ENCODE results near the gene KNCN. TPM values are rescaled to one million over a fixed set of nuclear protein-coding genes. Genes with fewer than 3 reads are reported as not detected.

KNCN gene
- total RNA-seq, 1 donor from 2014 or later, result not detected

DNA sequence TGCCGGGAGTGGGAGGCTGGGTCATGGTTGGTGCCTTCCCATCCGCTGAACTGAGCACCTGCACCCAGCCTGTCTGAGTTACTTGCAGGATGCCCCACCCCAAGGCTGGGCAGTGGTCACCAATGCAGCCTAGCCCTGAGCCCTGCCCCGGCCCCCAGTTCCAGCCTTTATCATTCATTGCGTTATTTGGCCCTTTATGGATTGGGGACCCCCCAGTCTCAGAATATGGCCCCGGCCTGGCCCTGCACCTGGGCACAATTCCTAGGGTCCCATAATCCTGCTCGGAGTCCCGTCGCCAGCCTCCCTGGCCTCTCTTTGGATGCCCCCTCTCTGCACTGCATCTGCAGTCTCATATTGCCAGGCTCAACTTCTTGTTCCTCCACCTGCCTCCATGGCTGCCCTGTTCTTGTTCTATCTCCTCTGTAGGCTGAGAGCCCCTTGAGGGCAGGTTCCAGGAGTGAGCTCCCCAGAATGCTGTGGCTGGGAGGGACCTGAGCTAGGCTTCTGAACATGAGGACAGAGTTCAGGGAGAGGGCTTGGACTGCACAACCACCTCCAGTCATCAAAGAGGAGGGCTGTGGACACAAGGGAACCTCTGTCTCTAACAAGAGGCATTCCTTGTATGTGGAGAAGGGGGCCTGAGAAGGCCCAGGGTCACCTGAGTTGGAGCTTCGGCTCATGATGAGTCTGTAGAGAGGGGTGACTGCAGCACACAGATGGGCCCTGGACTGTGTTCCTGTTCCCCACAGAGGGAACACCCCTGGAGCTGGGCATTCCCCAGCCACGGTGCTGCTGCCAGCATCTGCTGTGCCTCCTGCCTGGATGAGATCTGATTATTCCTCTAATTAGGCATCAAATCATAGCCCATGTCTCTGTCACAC, 1.1 kb upstream of the KNCN start:
- Histone ChIP-seq H3K4me3 (ENCODE audit: low read depth, low read length) (no peak overlapping the region), H3K27me3 (ENCODE audit: control insufficient read depth, insufficient read depth, low read length) (no peaks in the 10 kb centered on the region), H3K36me3 (ENCODE audit: control insufficient read depth, insufficient read depth, low read length) (no peaks in the 10 kb centered on the region)
- FAIRE-seq, result no peak
- no peak for DNase-seq (ENCODE audit: low read depth)
- TF ChIP-seq, protein P1, sequence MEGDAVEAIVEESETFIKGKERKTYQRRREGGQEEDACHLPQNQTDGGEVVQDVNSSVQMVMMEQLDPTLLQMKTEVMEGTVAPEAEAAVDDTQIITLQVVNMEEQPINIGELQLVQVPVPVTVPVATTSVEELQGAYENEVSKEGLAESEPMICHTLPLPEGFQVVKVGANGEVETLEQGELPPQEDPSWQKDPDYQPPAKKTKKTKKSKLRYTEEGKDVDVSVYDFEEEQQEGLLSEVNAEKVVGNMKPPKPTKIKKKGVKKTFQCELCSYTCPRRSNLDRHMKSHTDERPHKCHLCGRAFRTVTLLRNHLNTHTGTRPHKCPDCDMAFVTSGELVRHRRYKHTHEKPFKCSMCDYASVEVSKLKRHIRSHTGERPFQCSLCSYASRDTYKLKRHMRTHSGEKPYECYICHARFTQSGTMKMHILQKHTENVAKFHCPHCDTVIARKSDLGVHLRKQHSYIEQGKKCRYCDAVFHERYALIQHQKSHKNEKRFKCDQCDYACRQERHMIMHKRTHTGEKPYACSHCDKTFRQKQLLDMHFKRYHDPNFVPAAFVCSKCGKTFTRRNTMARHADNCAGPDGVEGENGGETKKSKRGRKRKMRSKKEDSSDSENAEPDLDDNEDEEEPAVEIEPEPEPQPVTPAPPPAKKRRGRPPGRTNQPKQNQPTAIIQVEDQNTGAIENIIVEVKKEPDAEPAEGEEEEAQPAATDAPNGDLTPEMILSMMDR (IDR thresholded peaks at IDR 0.05; ENCODE audit: insufficient read depth, low read length, severe bottlenecking), result no peak

DNA sequence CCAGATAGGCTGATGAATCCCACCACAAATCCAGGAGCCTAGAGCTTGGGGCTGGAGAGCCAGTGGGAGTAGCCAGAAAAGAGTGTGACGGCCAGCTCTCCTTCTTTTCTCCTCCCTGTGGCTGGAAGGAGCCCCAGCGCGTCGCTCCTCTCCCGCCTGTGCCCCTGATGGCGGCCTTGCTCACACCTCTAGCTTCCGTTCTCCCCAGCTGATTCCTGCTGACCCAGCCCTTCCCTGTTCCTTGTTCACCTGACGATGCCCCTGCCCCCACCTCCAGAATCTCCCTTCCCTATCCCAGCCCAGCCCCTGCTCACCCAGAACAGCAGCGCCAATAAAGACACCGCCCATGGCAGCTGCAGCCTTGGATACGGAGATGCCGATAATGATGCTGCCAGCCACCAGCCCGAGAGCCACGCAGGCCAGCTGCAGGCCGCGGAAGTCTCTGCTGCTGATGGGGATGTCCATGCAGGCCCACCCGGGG, 656 bp downstream of the KNCN start:
- FAIRE-seq (no peak), DNase-seq (ENCODE audit: low read depth) (no peak)
- H3K27me3 ChIP-seq (ENCODE audit: control insufficient read depth, insufficient read depth, low read length), result peaks cover 4% of the 10 kb centered on the region
- H3K4me3 ChIP-seq (ENCODE audit: low read depth, low read length), result no peak overlapping the region
- no peaks in the 10 kb centered on the region for H3K36me3 ChIP-seq (ENCODE audit: control insufficient read depth, insufficient read depth, low read length)
- TF ChIP-seq, protein P1 (IDR thresholded peaks at IDR 0.05; ENCODE audit: insufficient read depth, low read length, severe bottlenecking), result no peak

DNA sequence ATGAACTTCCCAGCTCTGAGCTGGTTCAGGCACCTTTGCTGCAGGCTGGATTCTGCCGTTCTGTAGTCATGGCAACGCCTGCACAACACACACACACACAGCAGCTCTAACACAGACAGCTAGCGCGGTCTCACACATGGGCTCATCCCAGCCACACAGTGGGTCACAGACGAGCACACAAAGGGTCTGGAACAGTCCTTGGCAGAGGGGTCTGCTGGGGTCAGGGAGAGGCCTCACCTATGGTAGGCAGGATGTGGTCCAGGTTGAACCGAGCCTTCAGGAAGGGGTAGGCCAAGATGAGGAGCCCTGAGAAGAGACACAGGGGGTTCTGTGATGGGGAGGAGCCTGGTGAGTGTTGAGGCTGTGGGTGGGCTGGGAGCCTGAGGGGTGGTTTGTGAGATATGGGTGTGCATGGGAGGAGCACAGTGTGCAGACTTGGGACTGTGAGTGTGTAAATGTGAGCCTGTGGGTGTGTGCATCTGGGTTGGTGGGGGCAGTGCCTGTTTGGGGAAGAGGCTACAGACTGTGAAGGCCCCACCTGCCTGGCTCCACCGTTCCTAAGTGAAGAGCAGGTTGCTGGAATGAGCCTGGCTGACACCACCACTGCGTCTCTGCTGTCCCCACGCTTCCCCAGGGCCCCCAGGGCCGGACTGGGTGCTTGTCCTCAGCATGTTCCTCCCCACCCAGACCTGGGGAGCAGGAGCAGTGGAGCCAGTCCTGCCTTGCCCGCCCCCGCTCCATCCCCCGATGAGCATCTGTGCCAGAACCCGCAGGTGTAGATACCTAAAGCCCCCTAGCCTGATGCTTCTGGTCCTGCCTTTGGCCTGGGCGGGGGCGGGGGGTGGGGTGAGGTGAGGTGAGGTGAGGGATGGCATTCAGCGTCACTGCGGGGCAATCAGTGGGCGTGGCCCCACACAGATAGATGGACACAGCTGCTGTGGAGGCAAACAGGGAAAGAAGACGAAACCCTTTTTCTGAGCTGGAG, 1.5 kb downstream of the KNCN start:
- H3K36me3 ChIP-seq (ENCODE audit: control insufficient read depth, insufficient read depth, low read length), result no peaks in the 10 kb centered on the region
- peaks cover 9% of the 10 kb centered on the region for H3K27me3 ChIP-seq (ENCODE audit: control insufficient read depth, insufficient read depth, low read length)
- peak; percentile 25 for DNase-seq (ENCODE audit: low read depth)
- no peak for FAIRE-seq
- TF ChIP-seq, protein P1 (IDR thresholded peaks at IDR 0.05; ENCODE audit: insufficient read depth, low read length, severe bottlenecking), result no peak
- no peak overlapping the region for H3K4me3 ChIP-seq (ENCODE audit: low read depth, low read length)

DNA sequence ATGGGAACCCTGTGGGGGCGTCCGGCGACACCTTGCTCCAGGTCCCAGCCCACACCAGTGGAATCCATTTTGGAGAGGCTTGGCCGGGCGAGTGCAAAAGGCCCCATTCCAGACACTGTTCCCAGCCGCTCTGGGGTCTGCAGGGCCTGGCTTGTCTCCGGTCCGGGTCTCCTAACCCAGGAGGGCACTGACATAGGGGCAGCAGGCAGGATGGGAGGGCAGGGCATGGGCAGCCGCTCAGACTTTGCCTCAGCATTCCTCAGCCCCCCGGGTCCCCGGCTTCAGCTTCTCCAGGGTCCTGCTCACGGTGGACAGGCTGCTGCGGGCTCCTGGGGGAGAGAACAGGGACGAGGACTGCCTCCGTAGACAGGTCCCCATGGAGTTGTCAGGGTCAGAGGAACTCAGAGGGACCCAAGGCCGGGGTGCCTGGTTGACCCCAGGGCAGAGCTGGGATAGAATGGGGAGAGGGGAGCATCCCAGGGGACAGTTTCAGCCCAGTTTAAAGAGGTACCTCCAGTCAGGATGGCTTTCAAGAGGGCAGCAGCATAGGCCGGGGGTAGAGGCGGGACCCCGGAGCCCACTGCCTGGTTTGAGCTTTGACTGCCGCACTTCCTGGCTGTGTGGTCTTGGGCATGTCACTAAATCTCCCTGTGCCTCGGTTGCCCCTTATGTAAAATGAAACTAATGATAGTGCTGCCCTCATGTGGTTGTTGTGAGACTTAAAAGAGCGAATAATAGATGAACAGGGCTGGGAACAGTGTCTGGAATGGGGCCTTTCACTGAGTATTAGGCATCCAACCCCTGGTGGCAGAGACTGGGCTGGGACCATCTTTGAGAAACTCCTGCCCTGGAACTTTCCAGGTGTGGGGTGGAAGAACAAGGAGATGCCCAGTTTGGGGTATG, 3.7 kb downstream of the KNCN start:
- TF ChIP-seq, protein P1 (IDR thresholded peaks at IDR 0.05; ENCODE audit: insufficient read depth, low read length, severe bottlenecking), result peak; percentile 49
- no peak overlapping the region for H3K4me3 ChIP-seq (ENCODE audit: low read depth, low read length)
- DNase-seq (ENCODE audit: low read depth) (peak; percentile 61), FAIRE-seq (peak; percentile 40)
- peaks cover 25% of the 10 kb centered on the region for H3K27me3 ChIP-seq (ENCODE audit: control insufficient read depth, insufficient read depth, low read length)
- no peaks in the 10 kb centered on the region for H3K36me3 ChIP-seq (ENCODE audit: control insufficient read depth, insufficient read depth, low read length)

DNA sequence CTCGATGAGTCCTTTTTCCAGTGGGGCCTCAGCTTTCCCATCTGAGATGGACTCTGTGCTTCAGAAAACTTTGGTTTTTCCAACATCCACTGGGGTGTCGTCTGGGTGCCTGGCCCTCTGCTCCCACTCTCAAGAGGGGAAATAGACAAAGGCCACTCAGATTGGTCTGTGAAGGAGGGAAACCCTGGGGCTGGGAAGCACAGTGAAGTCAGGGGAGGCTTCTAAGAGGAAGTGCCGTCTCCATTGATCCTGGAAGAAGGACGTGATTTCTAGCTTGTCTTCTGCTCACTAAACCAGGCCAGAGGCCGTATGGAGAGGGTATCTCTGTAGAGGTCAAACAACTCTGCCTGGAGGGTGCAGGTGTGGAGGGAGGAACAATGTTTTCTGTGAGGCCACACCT, 5.2 kb downstream of the KNCN start:
- no peak for FAIRE-seq
- Histone ChIP-seq H3K36me3 (ENCODE audit: control insufficient read depth, insufficient read depth, low read length) (no peaks in the 10 kb centered on the region), H3K27me3 (ENCODE audit: control insufficient read depth, insufficient read depth, low read length) (peaks cover 26% of the 10 kb centered on the region), H3K4me3 (ENCODE audit: low read depth, low read length) (no peak overlapping the region)
- TF ChIP-seq, protein P1 (IDR thresholded peaks at IDR 0.05; ENCODE audit: insufficient read depth, low read length, severe bottlenecking), result no peak
- no peak for DNase-seq (ENCODE audit: low read depth)
